Esophagus squamous epithelium (tissue), 5 donors: ENCODE measurements around the gene PDPK1. TPM values are rescaled to one million over a fixed set of nuclear protein-coding genes. Genes with fewer than 3 reads are reported as not detected.

Experiments
- DNase-seq: peaks from one replicate; lab custom pipeline; 2025; lab: John Stamatoyannopoulos, UW
- H3K27ac ChIP-seq, 4 donors: fragments of 200-600 bp; sonication (generic); one replicate each; pipeline ENCODE4 v1.5.1; 2016 to 2019; ENCODE audit warnings: mild to moderate bottlenecking in 1 of 4
- H3K27me3 ChIP-seq, 4 donors: fragments of 200-600 bp; sonication (generic); 1 replicate in 3 of 4; 2 replicates in 1 of 4; pipeline versions ENCODE4 v1.5.1 to v1.6.0; 2017 to 2021; ENCODE audit warnings: antibody characterized with exemption in 1 of 4
- H3K36me3 ChIP-seq, 3 donors: fragments of 200-600 bp; sonication (generic); one replicate each; pipeline ENCODE4 v1.5.1; 2016 to 2019
- H3K4me1 ChIP-seq, 3 donors: fragments of 200-600 bp; sonication (generic); one replicate each; pipeline ENCODE4 v1.5.1; 2017 to 2019
- H3K4me3 ChIP-seq, 4 donors: fragments of 200-600 bp; sonication (generic); 1 replicate in 3 of 4; 2 replicates in 1 of 4; pipeline ENCODE4 v1.5.1; 2016 to 2019; ENCODE audit warnings: mild to moderate bottlenecking in 2 of 4, moderate library complexity in 1 of 4
- H3K9me3 ChIP-seq, 3 donors: fragments of 200-600 bp; sonication (generic); one replicate each; pipeline ENCODE4 v1.5.1; 2016 to 2019
- POLR2A ChIP-seq, 4 donors: fragments of 450-650 bp; IDR thresholded peaks; one replicate each; pipeline ENCODE4 v1.6.1; 2017; ENCODE audit warnings: antibody characterized with exemption in 4 of 4, mild to moderate bottlenecking in 4 of 4, moderate library complexity in 3 of 4
- WGBS, 2 donors: methylation state at CpG; one replicate each; pipeline ENCODE4 v1.1.5; 2018; 5-methylcytosine and 5-hydroxymethylcytosine counted together
- intact Hi-C: fragments of 100-400 bp; cut with DNase I; formaldehyde crosslinking; loops from one replicate; pipeline ENCODE4 v1.15.0; 2022
- total RNA-seq, 4 donors: library from RNA; depleted of rRNA; stranded (reverse); fragments of >200 nt; gene quantifications; one replicate each; pipeline ENCODE4 v1.1.0, GENCODE V29; 2016
- TF ChIP-seq, protein P1 (sequence below), 6 experiments: fragments of 450-650 bp in 4 of 6; fragments of 200-600 bp in 2 of 6; sonication (generic) in 2 of 6; IDR thresholded peaks; one replicate each; pipeline ENCODE4 v1.5.1; 2016 to 2019; ENCODE audit warnings: antibody characterized with exemption in 6 of 6, mild to moderate bottlenecking in 4 of 6, moderate library complexity in 4 of 6
- donor health status: DM: yes; HTN: yes; CAD: no.

The PDPK1 gene
- 10 to 100 TPM; 18.3 to 28.2 (median 23.3) TPM for total RNA-seq

DNA sequence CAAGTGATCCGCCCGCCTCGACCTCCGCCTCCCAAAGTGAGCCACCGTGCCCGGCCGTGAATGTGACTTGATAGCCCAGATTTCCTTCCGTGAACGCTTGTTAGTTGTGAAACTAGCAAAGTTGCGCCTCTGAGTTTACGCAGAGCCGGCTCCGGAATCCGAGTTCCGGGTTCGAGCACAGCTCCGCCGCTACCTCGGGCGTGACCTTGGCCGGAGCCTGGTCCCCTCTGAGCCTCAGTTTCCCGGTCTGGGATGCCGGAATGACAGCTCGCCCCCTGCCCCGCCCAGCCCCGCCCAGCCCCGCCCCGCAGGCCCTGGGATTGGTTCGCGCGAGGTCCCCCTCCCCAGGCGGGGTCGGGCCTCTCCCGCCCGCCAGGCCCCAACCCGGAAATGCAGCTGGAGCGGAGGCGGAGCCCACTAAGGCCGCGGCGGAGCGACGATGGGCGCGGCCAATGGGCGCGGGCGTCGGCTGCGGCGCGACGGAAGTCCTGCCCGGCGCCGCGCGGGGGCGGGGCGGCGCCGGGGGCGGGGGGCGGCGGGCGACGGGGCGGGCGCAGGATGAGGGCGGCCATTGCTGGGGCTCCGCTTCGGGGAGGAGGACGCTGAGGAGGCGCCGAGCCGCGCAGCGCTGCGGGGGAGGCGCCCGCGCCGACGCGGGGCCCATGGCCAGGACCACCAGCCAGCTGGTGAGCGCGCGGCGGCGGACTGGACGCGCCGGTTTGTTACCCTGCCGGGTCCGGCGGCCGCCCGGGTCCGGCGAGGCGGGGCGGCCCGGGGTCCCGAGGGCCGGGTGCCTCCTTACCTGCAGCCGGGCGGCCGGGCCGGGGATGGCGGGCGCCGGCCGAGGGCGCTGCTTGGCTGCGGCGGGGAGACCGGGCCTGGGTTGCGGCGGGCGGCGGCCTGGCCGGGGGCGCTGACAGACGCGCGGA, at the start of gene PDPK1:
PDPK1 (plus strand) TSS at position 571 of the 929 bp plus-strand sequence; CDS start at position 663, 92 bp downstream.
- Histone ChIP-seq H3K4me1 (peaks cover 16 to 59% (median 48%) of the 10 kb centered on the region in 3 donors), H3K4me3 (peak within 1 kb of the TSS; percentile 53 to 90 (median 69)), H3K9me3 (no peaks in the 10 kb centered on the region), H3K36me3 (peaks cover 0 to 15% (median 0%) of the 10 kb centered on the region in 3 donors), H3K27me3 (no peaks in the 10 kb centered on the region), H3K27ac (peak within 1 kb of the TSS; percentile 91 to 97 (median 95))
- WGBS, 2 donors: 0 to 2% methylated on average over 8 to 9 of the region's 126 CpGs
- no peak for DNase-seq
- TF ChIP-seq, protein P1, sequence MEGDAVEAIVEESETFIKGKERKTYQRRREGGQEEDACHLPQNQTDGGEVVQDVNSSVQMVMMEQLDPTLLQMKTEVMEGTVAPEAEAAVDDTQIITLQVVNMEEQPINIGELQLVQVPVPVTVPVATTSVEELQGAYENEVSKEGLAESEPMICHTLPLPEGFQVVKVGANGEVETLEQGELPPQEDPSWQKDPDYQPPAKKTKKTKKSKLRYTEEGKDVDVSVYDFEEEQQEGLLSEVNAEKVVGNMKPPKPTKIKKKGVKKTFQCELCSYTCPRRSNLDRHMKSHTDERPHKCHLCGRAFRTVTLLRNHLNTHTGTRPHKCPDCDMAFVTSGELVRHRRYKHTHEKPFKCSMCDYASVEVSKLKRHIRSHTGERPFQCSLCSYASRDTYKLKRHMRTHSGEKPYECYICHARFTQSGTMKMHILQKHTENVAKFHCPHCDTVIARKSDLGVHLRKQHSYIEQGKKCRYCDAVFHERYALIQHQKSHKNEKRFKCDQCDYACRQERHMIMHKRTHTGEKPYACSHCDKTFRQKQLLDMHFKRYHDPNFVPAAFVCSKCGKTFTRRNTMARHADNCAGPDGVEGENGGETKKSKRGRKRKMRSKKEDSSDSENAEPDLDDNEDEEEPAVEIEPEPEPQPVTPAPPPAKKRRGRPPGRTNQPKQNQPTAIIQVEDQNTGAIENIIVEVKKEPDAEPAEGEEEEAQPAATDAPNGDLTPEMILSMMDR (IDR thresholded peaks at IDR 0.05): no peak
- peak in 2 of 4 donors; percentile 35 to 49 for TF ChIP-seq POLR2A (IDR thresholded peaks at IDR 0.05)
- intact Hi-C loops: no loop called here

DNA sequence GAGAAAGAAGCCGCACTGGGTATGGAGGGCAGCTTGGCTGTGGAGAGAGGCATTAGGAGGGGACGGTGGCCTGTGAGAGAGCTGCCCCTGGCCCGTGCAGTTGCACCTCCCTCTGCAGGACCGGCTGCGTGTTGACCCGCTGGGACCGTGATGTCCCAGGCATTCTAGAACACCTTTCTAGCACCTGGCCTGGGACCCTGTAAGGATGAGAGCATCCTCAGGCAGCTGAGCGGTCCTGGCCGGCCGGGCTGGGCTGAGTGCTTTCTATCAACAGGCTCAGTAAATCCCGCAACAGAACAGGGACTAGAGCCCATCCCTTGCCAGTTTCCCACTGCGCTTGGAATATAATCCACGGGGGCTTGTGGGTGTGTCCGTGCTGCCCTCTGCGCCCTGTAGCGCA, 48.2 kb upstream of the PDPK1 start:
- no peak overlapping the region for H3K4me3 ChIP-seq
- H3K27ac ChIP-seq: no peak overlapping the region
- H3K4me1 ChIP-seq: peaks cover 0 to 17% (median 3%) of the 10 kb centered on the region in 3 donors
- H3K27me3 ChIP-seq: no peaks in the 10 kb centered on the region
- H3K9me3 ChIP-seq: no peaks in the 10 kb centered on the region
- intact Hi-C loops: no loop called here
- DNase-seq: no peak
- no peak for TF ChIP-seq POLR2A (IDR thresholded peaks at IDR 0.05)
- TF ChIP-seq, protein P1 (IDR thresholded peaks at IDR 0.05): no peak
- 93 to 94% methylated on average over 9 of the region's 16 CpGs for WGBS, 2 donors
- peaks cover 0 to 7% (median 0%) of the 10 kb centered on the region in 3 donors for H3K36me3 ChIP-seq

DNA sequence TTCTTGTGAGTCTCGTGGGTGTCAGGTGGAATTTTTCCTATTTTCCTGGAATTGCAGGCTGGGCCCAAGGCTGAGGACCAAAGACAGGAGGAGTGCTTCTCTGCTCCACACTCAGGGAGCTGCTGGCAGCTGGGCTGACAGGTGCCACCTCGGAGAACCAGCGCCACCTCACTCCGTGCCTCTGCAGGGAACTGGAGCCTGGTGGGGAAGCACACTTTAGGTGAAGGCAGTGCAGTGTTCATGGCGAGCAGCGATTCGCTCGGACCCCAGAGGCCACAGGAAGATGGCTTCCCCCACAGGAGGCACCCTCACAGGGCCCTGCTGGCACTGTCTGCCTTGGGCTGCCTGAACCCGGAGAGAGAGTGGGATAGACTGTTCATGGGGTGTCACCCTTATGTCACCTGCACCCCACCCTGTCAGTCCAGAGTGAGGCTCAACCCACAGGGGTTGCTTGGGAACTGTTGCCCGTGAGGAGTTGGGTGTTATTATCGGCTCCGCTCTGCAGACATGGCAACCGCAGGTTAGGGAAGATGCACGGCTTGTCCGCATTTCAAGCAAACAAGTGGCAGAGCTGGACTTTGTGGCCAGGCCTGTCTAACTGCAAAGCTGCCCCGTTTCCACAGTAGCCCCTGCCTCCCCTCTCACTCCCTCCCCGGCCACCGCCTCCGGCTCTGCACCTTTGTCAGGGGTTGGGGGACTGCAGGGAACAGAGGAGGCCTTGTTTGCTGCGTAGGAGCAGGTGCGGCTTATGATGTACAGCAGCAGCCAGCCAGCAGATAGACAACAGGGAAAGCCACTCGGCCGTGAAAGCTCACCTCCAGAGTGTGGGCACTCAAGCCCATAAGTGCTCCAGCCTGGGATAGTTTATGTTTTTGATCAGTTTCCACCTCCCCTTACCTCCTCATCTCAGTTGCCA, 47.4 kb upstream of the PDPK1 start:
- H3K4me1 ChIP-seq: peaks cover 0 to 17% (median 3%) of the 10 kb centered on the region in 3 donors
- no peak for TF ChIP-seq POLR2A (IDR thresholded peaks at IDR 0.05)
- TF ChIP-seq, protein P1 (IDR thresholded peaks at IDR 0.05): no peak
- H3K9me3 ChIP-seq: no peaks in the 10 kb centered on the region
- intact Hi-C loops: loop anchor here (10.0 kb wide), 1 partner anchor 66 kb away; the partner anchor contains the start of gene CCNF
- no peaks in the 10 kb centered on the region for H3K27me3 ChIP-seq
- H3K36me3 ChIP-seq: peaks cover 0 to 7% (median 0%) of the 10 kb centered on the region in 3 donors
- no peak for DNase-seq
- H3K27ac ChIP-seq: no peak overlapping the region
- no peak overlapping the region for H3K4me3 ChIP-seq
- 88 to 93% methylated on average over 12 to 13 of the region's 23 CpGs for WGBS, 2 donors

DNA sequence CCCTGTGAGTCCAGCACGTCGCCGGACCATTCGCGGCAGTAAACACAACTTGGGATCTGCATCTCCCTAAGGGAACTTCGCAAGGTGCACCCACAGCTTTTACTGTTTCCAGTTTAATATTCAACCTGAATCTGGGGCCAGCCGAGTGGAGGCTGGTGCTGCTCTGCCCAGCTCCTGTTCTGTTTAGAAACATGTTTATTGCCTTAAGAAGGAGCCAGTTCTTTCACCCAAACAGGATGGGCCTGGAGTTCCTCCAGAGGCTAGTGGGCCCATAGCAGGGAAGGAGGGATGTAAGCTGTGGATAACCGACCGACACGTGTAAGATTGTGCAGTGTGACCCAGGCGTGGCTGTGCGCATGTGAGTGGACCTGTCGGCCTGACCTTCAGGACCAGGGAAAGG, 45.5 kb upstream of the PDPK1 start:
- no peaks in the 10 kb centered on the region for H3K27me3 ChIP-seq
- no peaks in the 10 kb centered on the region for H3K9me3 ChIP-seq
- peaks cover 4 to 27% (median 5%) of the 10 kb centered on the region in 3 donors for H3K4me1 ChIP-seq
- TF ChIP-seq, protein P1 (IDR thresholded peaks at IDR 0.05): no peak
- no peak for TF ChIP-seq POLR2A (IDR thresholded peaks at IDR 0.05)
- 89 to 96% methylated on average over 9 of the region's 13 CpGs for WGBS, 2 donors
- DNase-seq: no peak
- intact Hi-C loops: loop anchor here (10.0 kb wide), 1 partner anchor 67 kb away; the partner anchor contains the start of gene CCNF
- no peak overlapping the region for H3K4me3 ChIP-seq
- no peak overlapping the region for H3K27ac ChIP-seq
- H3K36me3 ChIP-seq: peaks cover 0 to 19% (median 0%) of the 10 kb centered on the region in 3 donors
